ENCODE data around the gene TTLL12.

GRCh38 chr22:43179911-43180195 is 7.1 kb downstream of the TTLL12 start:
- TF ChIP-seq CTCF (conservative IDR thresholded peaks at IDR 0.05; ENCODE audit: low read depth in 2 of 2) (no peak), EZH2 (IDR thresholded peaks at IDR 0.05; ENCODE audit: low read depth, unreplicated experiment) (no peak), CREB1 (CRISPR knock-in tag; IDR thresholded peaks at IDR 0.05; ENCODE audit: low read depth) (no peak), EZH2phosphoT487 (IDR thresholded peaks at IDR 0.05; ENCODE audit: unreplicated experiment) (no peak), POLR2AphosphoS5 (IDR thresholded peaks at IDR 0.05; ENCODE audit: low read depth) (no peak), ETS1 (IDR thresholded peaks at IDR 0.05) (no peak), REST (IDR thresholded peaks at IDR 0.05; ENCODE audit: unreplicated experiment) (no peak), JUNB (IDR thresholded peaks at IDR 0.05; ENCODE audit: unreplicated experiment) (no peak), ZNF331 (CRISPR knock-in tag; IDR thresholded peaks at IDR 0.05; ENCODE audit: low read depth) (no peak), ZNF114 (CRISPR knock-in tag; IDR thresholded peaks at IDR 0.05) (no peak), ZNF462 (CRISPR knock-in tag; IDR thresholded peaks at IDR 0.05) (no peak)

Measured in GM23338 (cell line).